Inflammatory macrophage treated with lipopolysaccharide for 1 hour (primary cell): ENCODE results near the gene RPS6KL1.
"Not testable (repeated sequence)": the region's sequence is repeated elsewhere in the genome, so short reads cannot be mapped to it uniquely, and the experiment has no call there.

Experiments used
- DNase-seq, 2 donors: peaks; one replicate each; pipeline ENCODE4 v3.0.0-alpha.2; 2020 to 2022

The RPS6KL1 gene

DNA sequence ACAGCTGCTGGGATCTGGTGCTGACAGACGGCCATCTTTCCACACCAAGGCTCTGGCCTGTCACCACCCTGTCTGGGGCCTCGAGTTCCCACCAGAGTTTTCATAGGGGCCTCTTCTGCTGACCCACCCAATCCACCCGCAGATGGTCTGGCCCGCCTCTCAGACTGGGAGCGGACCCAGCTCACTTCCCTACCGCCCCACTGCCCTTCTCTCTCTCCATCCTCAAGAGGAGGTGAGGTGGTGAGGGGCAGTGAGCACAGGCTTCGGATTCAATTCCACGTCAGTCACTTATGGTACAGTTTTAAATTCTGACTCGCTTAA is 12.3 kb upstream of the RPS6KL1 start:
- DNase-seq: no peak

- peak in 1 of 2 donors; percentile 54 for DNase-seq
Observed at GRCh38 chr14:74934476-74935359, 11.7 kb upstream of the RPS6KL1 start.

- DNase-seq: peak in 1 of 2 donors; percentile 11
Observed at GRCh38 chr14:74934041-74934440, 11.0 kb upstream of the RPS6KL1 start.

GRCh38 chr14:74932936-74933335 is 9.9 kb upstream of the RPS6KL1 start:
- not testable (repeated sequence) for DNase-seq

DNA sequence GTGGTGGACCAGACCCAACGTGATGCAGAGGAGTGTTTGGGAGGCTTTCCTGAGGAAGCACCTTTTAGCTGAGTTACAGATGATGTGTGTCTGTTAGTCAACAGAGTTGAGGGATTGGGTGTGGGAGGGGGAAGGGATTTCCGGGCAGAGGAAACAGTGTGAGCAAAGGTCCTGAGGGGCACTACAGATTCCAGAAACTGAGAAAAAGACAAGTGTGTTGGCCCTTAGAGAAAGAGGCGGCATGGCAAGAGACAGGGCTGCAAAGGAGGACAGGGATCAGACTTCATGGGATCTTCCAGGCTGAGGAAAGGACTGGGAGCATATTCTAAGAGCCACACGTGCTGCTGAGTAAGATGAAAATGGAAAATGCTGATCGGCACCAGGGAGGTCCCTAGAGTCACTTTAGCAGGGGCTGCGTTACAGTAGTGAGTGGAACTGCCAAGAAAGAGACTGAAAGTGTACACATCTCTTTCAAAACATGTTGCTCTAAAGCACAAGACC is 9.4 kb upstream of the RPS6KL1 start:
- DNase-seq: peak; percentile 62 to 86

DNA sequence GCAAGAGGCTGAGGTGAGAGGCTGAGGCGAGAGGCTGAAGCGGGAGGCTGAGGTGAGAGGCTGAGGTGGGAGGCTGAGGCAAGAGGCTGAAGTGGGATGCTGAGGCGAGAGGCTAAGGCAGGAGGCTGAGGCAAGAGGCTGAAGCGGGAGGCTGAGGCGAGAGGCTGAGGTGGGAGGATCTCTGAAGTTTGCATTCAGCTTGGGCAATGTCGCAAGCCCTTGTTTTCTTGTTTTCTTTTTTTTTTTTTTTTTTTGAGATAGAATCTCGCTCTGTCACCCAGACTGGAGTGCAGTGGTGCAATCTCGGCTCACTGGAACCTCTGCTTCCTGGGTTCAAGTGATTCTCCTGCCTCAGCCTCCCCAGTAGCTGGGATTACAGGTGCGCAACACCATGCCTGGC is 8.7 kb upstream of the RPS6KL1 start:
- DNase-seq: not testable (repeated sequence)

- DNase-seq: no peak
Observed at GRCh38 chr14:74929242-74929641, 6.2 kb upstream of the RPS6KL1 start.

DNA sequence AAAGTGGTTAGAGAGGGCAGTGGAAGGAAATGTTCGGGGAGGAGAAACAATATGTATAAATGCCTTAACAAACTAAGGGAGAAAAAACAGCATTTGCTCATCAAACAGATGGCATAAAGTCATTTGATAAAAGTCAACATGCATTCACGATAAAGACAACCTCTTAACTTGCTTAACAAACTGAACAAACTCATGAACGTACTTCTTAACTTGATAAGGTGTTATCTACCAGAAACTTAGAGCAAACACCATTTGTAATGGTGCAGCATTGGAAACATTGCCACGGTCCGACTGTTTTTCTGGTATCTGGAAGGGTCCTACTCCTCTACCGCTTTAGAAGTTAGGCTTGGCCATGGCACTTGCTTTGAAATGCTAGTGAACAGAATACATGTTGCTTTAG is 4.2 kb upstream of the RPS6KL1 start:
- no peak for DNase-seq

DNA sequence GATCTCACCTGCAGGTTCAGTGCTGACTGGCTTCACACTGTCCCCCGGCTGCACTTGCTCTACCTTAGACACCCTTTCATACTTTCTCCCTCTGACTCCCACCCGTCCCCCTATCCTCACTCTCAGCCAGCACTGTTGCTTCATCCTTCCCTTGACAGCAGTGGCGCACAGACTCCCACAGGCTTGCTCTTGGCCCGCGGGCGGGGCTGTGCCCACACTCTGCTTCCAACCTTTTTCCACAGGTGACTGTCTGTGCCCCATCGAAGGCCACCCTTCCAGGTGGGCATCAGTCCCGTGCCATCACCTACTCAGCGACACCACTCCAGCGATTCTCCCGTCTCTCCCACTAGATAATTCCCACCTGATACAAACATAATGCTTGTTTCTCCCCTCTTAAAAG is 1.0 kb upstream of the RPS6KL1 start:
- no peak for DNase-seq

GRCh38 chr14:74921987-74922751 is 891 bp downstream of the RPS6KL1 start:
- no peak for DNase-seq

GRCh38 chr14:74921053-74921620 is 1.9 kb downstream of the RPS6KL1 start:
- DNase-seq: no peak

DNA sequence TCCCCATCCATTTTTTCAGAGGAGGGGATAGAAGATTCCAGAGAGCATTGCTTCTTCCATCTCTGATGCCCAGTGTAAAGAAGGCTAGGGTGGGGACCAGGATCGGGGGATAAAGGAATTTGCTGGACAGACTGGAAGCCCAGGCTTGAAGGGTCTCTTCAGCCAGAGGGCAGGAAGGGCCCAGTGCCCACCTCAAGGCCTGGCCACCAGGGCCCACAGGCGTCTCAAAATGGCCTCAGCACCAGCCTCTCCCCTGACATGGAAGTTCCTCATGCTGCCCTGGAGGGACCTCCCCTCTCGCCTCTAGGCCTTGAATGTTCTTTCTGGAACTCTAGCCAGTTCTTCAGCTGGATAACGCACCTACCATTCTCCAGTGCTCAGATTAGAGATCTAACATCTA is 2.8 kb downstream of the RPS6KL1 start:
- DNase-seq: no peak

GRCh38 chr14:74919421-74920165 is 3.5 kb downstream of the RPS6KL1 start:
- peak in 1 of 2 donors; percentile 23 for DNase-seq

DNA sequence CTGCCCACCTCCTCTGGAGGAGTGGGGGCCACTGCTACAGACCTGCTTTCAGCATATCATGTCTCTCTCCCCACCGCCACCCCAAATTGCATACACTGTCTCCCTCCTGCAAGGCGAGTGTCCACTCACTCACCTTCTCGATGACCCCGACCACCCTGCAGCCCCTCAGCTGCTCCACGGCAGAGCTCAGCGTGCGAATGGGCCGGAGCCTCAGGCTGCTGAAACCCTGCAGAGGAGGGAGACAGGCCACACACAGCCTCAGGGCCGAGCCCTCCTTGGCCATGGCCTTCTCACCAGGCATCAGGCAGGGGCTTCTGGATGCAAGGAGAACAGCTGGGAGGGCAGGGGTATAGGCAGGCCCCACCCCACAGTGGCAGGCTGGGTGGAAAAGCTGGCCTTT is 4.7 kb downstream of the RPS6KL1 start:
- no peak for DNase-seq

DNA sequence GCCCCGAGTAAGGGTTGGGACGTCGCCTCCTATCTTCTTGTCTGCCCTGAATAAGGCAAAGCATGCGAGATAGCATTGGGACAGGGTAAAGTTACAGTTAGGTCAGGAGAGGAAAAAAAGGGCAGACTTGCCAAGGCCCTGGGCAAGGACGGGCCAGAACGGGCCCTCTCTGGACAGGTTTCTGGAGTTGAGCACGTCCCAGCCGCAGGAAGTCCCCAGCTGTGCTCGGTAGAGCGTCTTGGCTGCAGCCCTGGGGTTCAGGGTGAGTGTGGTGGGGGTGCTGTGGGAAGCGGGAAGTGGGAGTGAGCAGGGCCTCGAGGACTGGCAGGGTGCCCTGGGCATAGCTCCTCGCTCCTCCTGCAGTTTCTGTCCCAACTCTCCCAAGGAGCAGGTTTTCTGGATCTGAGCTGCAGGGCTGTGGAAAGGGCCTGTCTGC is 5.4 kb downstream of the RPS6KL1 start:
- no peak for DNase-seq

GRCh38 chr14:74917178-74917543 is 5.9 kb downstream of the RPS6KL1 start:
- DNase-seq: no peak

- DNase-seq: no peak
Observed at GRCh38 chr14:74915826-74916225, 7.2 kb downstream of the RPS6KL1 start.

DNA sequence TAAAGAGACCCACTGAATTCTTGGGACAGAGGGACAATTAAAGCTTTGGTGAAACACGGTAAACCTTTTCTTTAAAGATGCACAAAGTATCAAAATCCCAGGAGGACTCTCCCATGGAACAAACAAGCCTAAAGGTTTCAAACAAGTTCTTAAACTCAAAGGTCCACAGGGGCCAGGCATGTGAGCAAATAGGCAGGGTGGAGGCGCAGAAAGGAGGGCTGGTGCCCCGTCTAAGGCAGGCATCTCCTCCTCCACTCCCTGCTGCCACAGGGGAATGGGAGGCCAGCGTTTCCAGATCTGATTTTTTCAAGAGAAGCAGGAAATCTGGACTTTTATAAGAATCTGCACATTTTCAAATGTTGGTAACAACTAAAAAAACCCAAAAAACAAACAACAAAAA is 7.6 kb downstream of the RPS6KL1 start:
- no peak for DNase-seq

GRCh38 chr14:74913986-74914573 is 9.0 kb downstream of the RPS6KL1 start:
- DNase-seq: peak; percentile 33 to 61

GRCh38 chr14:74913393-74913910 is 9.6 kb downstream of the RPS6KL1 start:
- DNase-seq: no peak

DNA sequence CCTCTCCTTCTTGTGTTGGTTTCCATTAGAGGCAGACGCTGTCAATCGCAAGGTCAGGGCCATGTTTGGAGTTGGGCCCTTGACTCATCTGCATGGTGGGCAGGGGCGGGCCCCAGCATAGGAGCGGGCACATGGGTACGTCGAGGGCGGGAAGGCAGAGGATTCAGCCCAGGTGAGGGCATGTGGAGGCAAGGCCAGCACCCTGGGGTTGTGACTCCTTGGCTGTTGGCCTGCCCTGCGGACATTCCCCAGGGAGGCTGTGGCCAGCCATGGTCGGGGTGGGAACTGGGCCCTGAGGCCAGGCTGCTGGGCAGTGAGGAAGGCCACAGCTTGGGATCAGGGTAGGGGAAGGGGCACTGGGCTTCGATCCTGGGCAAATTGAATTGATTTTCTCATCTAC is 10.3 kb downstream of the RPS6KL1 start:
- no peak for DNase-seq

DNA sequence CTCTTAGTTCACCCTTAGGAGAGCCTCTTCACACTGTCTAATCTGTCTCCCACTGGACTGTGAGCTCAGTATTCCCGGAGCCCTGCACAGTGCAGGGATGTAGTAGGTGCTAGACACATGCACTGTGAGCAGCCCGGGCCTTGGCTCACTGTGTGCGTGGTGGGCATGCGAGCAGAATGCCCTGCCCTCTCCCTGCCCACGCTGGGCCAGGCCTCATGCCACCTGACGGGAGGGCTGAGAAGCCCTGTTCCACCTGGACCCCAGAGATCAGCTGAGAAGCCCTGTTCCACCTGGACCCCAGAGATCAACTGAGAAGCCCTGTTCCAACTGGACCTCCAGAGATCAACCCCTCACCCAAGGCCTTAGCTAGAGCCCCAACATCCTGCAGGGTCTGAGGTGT is 10.9 kb downstream of the RPS6KL1 start:
- DNase-seq: no peak
